Liver (tissue), 9 donors: ENCODE data around the gene RARRES1. TPM values are rescaled to one million over a fixed set of nuclear protein-coding genes. Genes with fewer than 3 reads are reported as not detected.

Source experiments
- DNase-seq: peaks from one replicate; pipeline ENCODE4 v3.0.0-alpha.2; 2017; ENCODE audit warnings: low spot score
- H3K27ac ChIP-seq, 2 donors: one replicate each; pipeline ENCODE4 v1.7.0; 2013; ENCODE audit warnings: inconsistent platforms in 2 of 2, low read length in 2 of 2, control low read depth in 1 of 2, low read depth in 1 of 2, mild to moderate bottlenecking in 1 of 2
- H3K27me3 ChIP-seq, 4 donors: one replicate each; pipeline versions ENCODE4 v1.6.1 to v1.7.0; 2013; ENCODE audit warnings: low read length in 3 of 4, inconsistent platforms in 1 of 4, mild to moderate bottlenecking in 1 of 4, moderate library complexity in 1 of 4; ENCODE audit not compliant: control insufficient read depth in 4 of 4, insufficient read depth in 4 of 4
- H3K36me3 ChIP-seq, 4 donors: one replicate each; pipeline versions ENCODE4 v1.6.1 to v1.7.0; 2013; ENCODE audit warnings: low read length in 3 of 4, mild to moderate bottlenecking in 3 of 4, low read depth in 1 of 4, moderate library complexity in 1 of 4; ENCODE audit not compliant: control insufficient read depth in 4 of 4, insufficient read depth in 3 of 4
- H3K4me1 ChIP-seq, 4 donors: one replicate each; pipeline versions ENCODE4 v1.6.1 to v1.7.0; 2013; ENCODE audit warnings: low read length in 3 of 4, mild to moderate bottlenecking in 3 of 4, moderate library complexity in 1 of 4; ENCODE audit not compliant: control insufficient read depth in 4 of 4, insufficient read depth in 4 of 4
- H3K4me3 ChIP-seq, 3 donors: one replicate each; pipeline versions ENCODE4 v1.6.1 to v1.7.0; 2013; ENCODE audit warnings: low read length in 3 of 3, control low read depth in 1 of 3, low read depth in 1 of 3, mild to moderate bottlenecking in 1 of 3
- H3K9ac ChIP-seq, 2 donors: one replicate each; pipeline ENCODE4 v1.7.0; 2013; ENCODE audit warnings: low read length in 2 of 2, mild to moderate bottlenecking in 2 of 2, moderate library complexity in 2 of 2, control low read depth in 1 of 2, low read depth in 1 of 2
- H3K9me3 ChIP-seq, 4 donors: one replicate each; pipeline versions ENCODE4 v1.6.1 to v1.7.0; 2013; ENCODE audit warnings: low read length in 3 of 4; ENCODE audit not compliant: control insufficient read depth in 4 of 4
- ATF3 ChIP-seq: IDR thresholded peaks from 2 replicates; pipeline ENCODE4 v1.6.1; 2016; ENCODE audit warnings: antibody characterized with exemption
- CTCF ChIP-seq: fragments of 150-350 bp; IDR thresholded peaks from 2 replicates; pipeline ENCODE4 v1.5.1; 2017; ENCODE audit warnings: improper control_type of control experiment, low read depth, low read length; ENCODE audit not compliant: missing input control
- EGR1 ChIP-seq, 2 donors: IDR thresholded peaks; 2 replicates each; pipeline ENCODE4 v1.6.1; 2016 to 2018; ENCODE audit warnings: antibody characterized with exemption in 2 of 2, low read depth in 2 of 2
- FOXA1 ChIP-seq: IDR thresholded peaks from 2 replicates; pipeline ENCODE4 v1.6.1; 2016; ENCODE audit warnings: antibody characterized with exemption
- FOXA2 ChIP-seq: IDR thresholded peaks from 2 replicates; pipeline ENCODE4 v1.6.1; 2016; ENCODE audit warnings: antibody characterized with exemption
- GABPA ChIP-seq, 2 donors: IDR thresholded peaks in 1 of 2; conservative IDR thresholded peaks in 1 of 2; 2 replicates each; pipeline ENCODE4 v1.6.1; 2016; ENCODE audit warnings: antibody characterized with exemption in 2 of 2, mild to moderate bottlenecking in 1 of 2, moderate library complexity in 1 of 2
- HNF4A ChIP-seq, 2 donors: conservative IDR thresholded peaks; 2 replicates each; pipeline ENCODE4 v1.6.1; 2016; ENCODE audit warnings: antibody characterized with exemption in 2 of 2, mild to moderate bottlenecking in 2 of 2
- HNF4G ChIP-seq: IDR thresholded peaks from 2 replicates; pipeline ENCODE4 v1.6.1; 2016; ENCODE audit warnings: antibody characterized with exemption
- JUND ChIP-seq, 2 donors: IDR thresholded peaks; 2 replicates each; pipeline ENCODE4 v1.6.1; 2016; ENCODE audit warnings: antibody characterized with exemption in 2 of 2
- MAX ChIP-seq: IDR thresholded peaks from 2 replicates; pipeline ENCODE4 v1.6.1; 2016; ENCODE audit warnings: antibody characterized with exemption
- NR2F2 ChIP-seq: IDR thresholded peaks from 2 replicates; pipeline ENCODE4 v1.6.1; 2016; ENCODE audit warnings: antibody characterized with exemption
- RAD21 ChIP-seq, 2 donors: IDR thresholded peaks; 2 replicates each; pipeline ENCODE4 v1.6.1; 2016; ENCODE audit warnings: antibody characterized with exemption in 2 of 2, mild to moderate bottlenecking in 2 of 2
- REST ChIP-seq: IDR thresholded peaks from 2 replicates; pipeline ENCODE4 v1.6.1; 2016; ENCODE audit warnings: antibody characterized with exemption, mild to moderate bottlenecking
- RXRA ChIP-seq, 2 donors: IDR thresholded peaks; 2 replicates each; pipeline ENCODE4 v1.6.1; 2017 to 2018; ENCODE audit warnings: antibody characterized with exemption in 2 of 2, mild to moderate bottlenecking in 1 of 2
- SP1 ChIP-seq: IDR thresholded peaks from 2 replicates; pipeline ENCODE4 v1.6.1; 2018; ENCODE audit warnings: antibody characterized with exemption, mild to moderate bottlenecking
- TAF1 ChIP-seq: conservative IDR thresholded peaks from 2 replicates; pipeline ENCODE4 v1.6.1; 2016; ENCODE audit warnings: antibody characterized with exemption, mild to moderate bottlenecking
- YY1 ChIP-seq: IDR thresholded peaks from 2 replicates; pipeline ENCODE4 v1.6.1; 2016; ENCODE audit warnings: antibody characterized with exemption, mild to moderate bottlenecking
- ZBTB33 ChIP-seq: IDR thresholded peaks from 2 replicates; pipeline ENCODE4 v1.6.1; 2016; ENCODE audit warnings: antibody characterized with exemption
- WGBS: extraction: QIAGEN DNeasy Blood & Tissue Kit; methylation state at CpG from one replicate; pipeline ENCODE4 v1.1.7; 2013; 5-methylcytosine and 5-hydroxymethylcytosine counted together
- polyA plus RNA-seq, 2 donors: library from polyadenylated mRNA; stranded (reverse) in 1 of 2; unstranded in 1 of 2; fragments of 200-250 nt in 1 of 2; fragments of >200 nt in 1 of 2; fragmentation: Nextera tagmentation in 1 of 2; extraction: Ambion mirVana in 1 of 2; gene quantifications; one replicate each; pipeline versions ENCODE4 v1.2.1 to v1.2.3, GENCODE V29; 2013 to 2015
- total RNA-seq, 2 donors: library from RNA; depleted of rRNA; stranded (reverse); fragments of >200 nt; gene quantifications; one replicate each; pipeline ENCODE4 v1.2.3, GENCODE V29; 2014
- donor health status: healthy.
- donor health status: healthy.
- donor health status: healthy.
- donor health status: healthy.
- donor health status: healthy.

Gene RARRES1
- total and polyA plus RNA-seq, 4 donors, result 0.92 to 6.9 (median 2.4) TPM

GRCh38 chr3:158775426-158776410 is 43.5 kb upstream of the RARRES1 start:
- no peak for DNase-seq
- Histone ChIP-seq H3K27me3 (no peaks in the 10 kb centered on the region), H3K27ac (no peak overlapping the region), H3K36me3 (no peaks in the 10 kb centered on the region), H3K4me1 (no peaks in the 10 kb centered on the region), H3K9ac (no peak overlapping the region), H3K9me3 (no peaks in the 10 kb centered on the region), H3K4me3 (no peak overlapping the region)
- whole genome bisulfite sequencing, result 95% methylated on average over 3 of the region's 3 CpGs
- TF ChIP-seq MAX (no peak), ZBTB33 (no peak), SP1 (no peak), FOXA2 (no peak), GABPA (IDR thresholded peaks at IDR 0.05 in 1 of 2, conservative IDR thresholded peaks at IDR 0.05 in 1 of 2) (no peak), JUND (IDR thresholded peaks at IDR 0.05) (no peak), EGR1 (IDR thresholded peaks at IDR 0.05; ENCODE audit: low read depth in 2 of 2) (no peak), REST (no peak), NR2F2 (no peak), FOXA1 (no peak), CTCF (no peak), TAF1 (no peak), YY1 (no peak), HNF4G (no peak), RAD21 (IDR thresholded peaks at IDR 0.05) (no peak), RXRA (IDR thresholded peaks at IDR 0.05) (no peak), ATF3 (no peak), HNF4A (conservative IDR thresholded peaks at IDR 0.05) (no peak)
